RWPE2 (cell line): ENCODE data around the gene DENND5B.

Experiments
- ATAC-seq: fragments of 200-7000 bp; cut with Tn5 transposase; 3 replicates; pipeline ENCODE4 v1.9.1; 2021; ENCODE audit warnings: low read depth
- DNase-seq: peaks from one replicate; pipeline ENCODE4 v3.0.0-alpha.2; 2020; ENCODE audit warnings: low spot score
- H3K27ac ChIP-seq: fragments of 450-650 bp; 2 replicates; pipeline ENCODE4 v1.5.1; 2017; ENCODE audit warnings: mild to moderate bottlenecking; ENCODE audit not compliant: poor library complexity, severe bottlenecking
- H3K27me3 ChIP-seq: fragments of 250-450 bp; sonication (Bioruptor Pico); 2 replicates; pipeline ENCODE4 v1.5.1; 2021; ENCODE audit warnings: mild to moderate bottlenecking, moderate library complexity; ENCODE audit not compliant: insufficient read depth, poor library complexity, severe bottlenecking
- H3K36me3 ChIP-seq: fragments of 250-450 bp; sonication (Bioruptor Pico); 2 replicates; pipeline ENCODE4 v1.5.1; 2020; ENCODE audit warnings: low read depth, mild to moderate bottlenecking, moderate library complexity
- H3K4me1 ChIP-seq: fragments of 250-450 bp; sonication (Bioruptor Pico); 2 replicates; pipeline ENCODE4 v1.5.1; 2021; ENCODE audit warnings: mild to moderate bottlenecking, moderate library complexity; ENCODE audit not compliant: insufficient read depth, poor library complexity, severe bottlenecking
- H3K4me3 ChIP-seq: fragments of 250-450 bp; sonication (Bioruptor Pico); 2 replicates; pipeline ENCODE4 v1.5.1; 2021; ENCODE audit warnings: mild to moderate bottlenecking, moderate library complexity; ENCODE audit not compliant: severe bottlenecking
- H3K9me3 ChIP-seq: fragments of 250-450 bp; sonication (Bioruptor Pico); 2 replicates; pipeline ENCODE4 v1.5.1; 2021; ENCODE audit warnings: mild to moderate bottlenecking, moderate library complexity; ENCODE audit not compliant: severe bottlenecking
- TF ChIP-seq, protein P1 (sequence below): fragments of 450-650 bp; IDR thresholded peaks from one replicate; pipeline ENCODE4 v1.5.1; 2017; ENCODE audit warnings: mild to moderate bottlenecking, moderate library complexity; ENCODE audit not compliant: poor library complexity, severe bottlenecking

DENND5B gene

DNA sequence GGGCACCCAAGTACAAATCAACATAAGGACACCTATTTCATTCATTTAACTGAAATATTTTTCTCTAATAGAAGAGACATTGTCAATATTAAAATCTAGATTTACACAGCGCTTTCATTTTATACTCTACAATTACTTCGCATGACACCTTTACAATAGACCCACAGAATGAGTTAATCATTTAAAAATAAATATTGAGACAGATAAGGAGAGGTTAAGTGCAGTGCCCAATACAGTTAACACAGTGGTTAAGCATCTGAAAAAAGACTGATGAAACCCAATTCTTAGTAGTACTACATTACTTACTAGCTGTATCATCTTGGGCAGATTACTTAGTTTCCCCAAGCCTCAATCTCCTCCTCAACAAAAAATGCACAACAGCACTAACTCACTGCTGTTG, 116.2 kb downstream of the DENND5B start:
- Histone ChIP-seq H3K27me3 (no peaks in the 10 kb centered on the region), H3K4me3 (no peak overlapping the region), H3K9me3 (no peaks in the 10 kb centered on the region), H3K4me1 (no peaks in the 10 kb centered on the region), H3K27ac (no peak overlapping the region), H3K36me3 (peaks cover 8% of the 10 kb centered on the region; the same call in 1 of the 2 replicates)
- TF ChIP-seq, protein P1, sequence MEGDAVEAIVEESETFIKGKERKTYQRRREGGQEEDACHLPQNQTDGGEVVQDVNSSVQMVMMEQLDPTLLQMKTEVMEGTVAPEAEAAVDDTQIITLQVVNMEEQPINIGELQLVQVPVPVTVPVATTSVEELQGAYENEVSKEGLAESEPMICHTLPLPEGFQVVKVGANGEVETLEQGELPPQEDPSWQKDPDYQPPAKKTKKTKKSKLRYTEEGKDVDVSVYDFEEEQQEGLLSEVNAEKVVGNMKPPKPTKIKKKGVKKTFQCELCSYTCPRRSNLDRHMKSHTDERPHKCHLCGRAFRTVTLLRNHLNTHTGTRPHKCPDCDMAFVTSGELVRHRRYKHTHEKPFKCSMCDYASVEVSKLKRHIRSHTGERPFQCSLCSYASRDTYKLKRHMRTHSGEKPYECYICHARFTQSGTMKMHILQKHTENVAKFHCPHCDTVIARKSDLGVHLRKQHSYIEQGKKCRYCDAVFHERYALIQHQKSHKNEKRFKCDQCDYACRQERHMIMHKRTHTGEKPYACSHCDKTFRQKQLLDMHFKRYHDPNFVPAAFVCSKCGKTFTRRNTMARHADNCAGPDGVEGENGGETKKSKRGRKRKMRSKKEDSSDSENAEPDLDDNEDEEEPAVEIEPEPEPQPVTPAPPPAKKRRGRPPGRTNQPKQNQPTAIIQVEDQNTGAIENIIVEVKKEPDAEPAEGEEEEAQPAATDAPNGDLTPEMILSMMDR, result no peak
- no peak for DNase-seq
- ATAC-seq, result no peak

DNA sequence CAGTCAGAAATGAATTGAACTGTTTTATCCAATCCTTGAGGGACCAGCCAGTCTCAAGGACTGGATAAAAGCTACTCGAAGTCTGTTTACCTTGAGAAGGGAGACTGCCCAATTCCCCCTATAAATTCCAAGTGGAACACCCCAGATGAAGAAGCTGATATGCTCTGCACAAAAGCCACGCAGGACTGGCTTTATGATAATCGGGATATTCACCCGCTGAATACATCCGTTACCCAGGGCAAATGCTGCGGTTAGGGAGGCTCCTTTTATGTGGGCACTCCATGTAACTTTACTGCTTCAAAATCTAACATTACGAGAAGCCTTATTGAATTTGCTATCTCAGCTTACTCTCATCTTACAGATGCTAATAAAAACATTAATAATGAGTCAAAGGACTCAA, 119.1 kb downstream of the DENND5B start:
- no peaks in the 10 kb centered on the region for H3K27me3 ChIP-seq
- H3K4me3 ChIP-seq, result no peak overlapping the region
- H3K27ac ChIP-seq, result no peak overlapping the region
- ATAC-seq, result peak; percentile 42; the same call in 2 of the 3 replicates
- H3K36me3 ChIP-seq, result no peaks in the 10 kb centered on the region
- peaks cover under 1% of the 10 kb centered on the region for H3K4me1 ChIP-seq
- TF ChIP-seq, protein P1, result no peak
- no peaks in the 10 kb centered on the region for H3K9me3 ChIP-seq
- no peak for DNase-seq

DNA sequence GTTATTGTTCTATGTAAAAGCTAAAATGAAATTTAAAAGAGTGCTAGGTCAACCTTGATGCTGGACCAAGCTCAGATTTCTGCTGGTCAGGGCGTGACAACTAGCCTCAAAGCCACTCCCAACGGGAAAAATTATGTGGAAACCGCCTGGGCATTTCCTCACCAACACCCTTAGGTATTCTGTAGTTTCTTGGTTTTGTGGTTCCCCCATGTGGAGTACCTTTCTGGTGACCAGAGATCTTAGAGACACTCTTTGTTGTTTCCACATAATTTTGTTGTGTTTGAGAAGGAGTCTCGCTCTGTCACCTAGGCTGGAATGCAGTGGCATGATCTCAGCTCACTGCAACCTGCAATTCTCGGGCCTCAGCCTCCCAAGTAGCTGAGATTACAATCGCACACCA, 119.9 kb downstream of the DENND5B start:
- Histone ChIP-seq H3K9me3 (no peaks in the 10 kb centered on the region), H3K4me1 (peaks cover 5% of the 10 kb centered on the region), H3K36me3 (no peaks in the 10 kb centered on the region), H3K4me3 (no peak overlapping the region), H3K27ac (no peak overlapping the region), H3K27me3 (no peaks in the 10 kb centered on the region)
- TF ChIP-seq, protein P1, result no peak
- ATAC-seq (no peak), DNase-seq (no peak)

- Histone ChIP-seq H3K4me3 (no peak overlapping the region), H3K36me3 (no peaks in the 10 kb centered on the region), H3K27me3 (no peaks in the 10 kb centered on the region), H3K4me1 (peaks cover 5% of the 10 kb centered on the region), H3K9me3 (no peaks in the 10 kb centered on the region), H3K27ac (no peak overlapping the region)
- ATAC-seq, result no peak
- DNase-seq, result no peak
- TF ChIP-seq, protein P1, result no peak
Measured at GRCh38 chr12:31470459-31470858, 120.5 kb downstream of the DENND5B start.

DNA sequence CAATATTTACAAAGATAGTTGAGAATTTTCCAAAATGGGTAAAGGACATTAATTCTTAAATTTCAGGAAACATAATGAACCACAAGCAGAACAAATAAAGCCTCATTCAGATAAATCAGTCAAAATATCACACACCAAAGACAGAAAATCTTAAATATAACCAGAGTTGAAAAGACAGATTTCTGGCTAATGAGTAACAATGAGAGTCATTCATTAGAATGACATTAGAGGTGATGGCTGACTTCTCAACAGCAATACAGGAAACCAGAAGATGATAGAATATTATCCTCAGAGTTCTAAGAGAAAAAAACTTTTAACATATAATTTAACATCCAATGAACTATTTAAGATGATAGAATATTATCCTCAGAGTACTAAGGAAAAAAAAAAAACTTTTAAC, 124.2 kb downstream of the DENND5B start:
- Histone ChIP-seq H3K4me3 (no peak overlapping the region), H3K36me3 (no peaks in the 10 kb centered on the region), H3K27me3 (no peaks in the 10 kb centered on the region), H3K27ac (no peak overlapping the region), H3K4me1 (peaks cover 5% of the 10 kb centered on the region), H3K9me3 (no peaks in the 10 kb centered on the region)
- DNase-seq (no peak), ATAC-seq (no peak)
- TF ChIP-seq, protein P1, result no peak
